Measurements from ENCODE around the gene CCNA2.

CCNA2 gene

GRCh38 chr4:121824950-121825349 is 1.3 kb upstream of the CCNA2 start:
- H3K9me3 ChIP-seq (ENCODE audit: control insufficient read depth, insufficient read depth, low read length): no peaks in the 10 kb centered on the region

GRCh38 chr4:121824171-121824527 is 466 bp upstream of the CCNA2 start:
- Histone ChIP-seq H3K4me3 (ENCODE audit: low read depth, low read length) (peak overlapping the region; percentile 99), H3K9me3 (ENCODE audit: control insufficient read depth, insufficient read depth, low read length) (no peaks in the 10 kb centered on the region), H3K4me1 (ENCODE audit: control insufficient read depth, insufficient read depth, low read length) (0 out of 2 replicates have a peak, but pooled peaks cover 2% of the 10 kb centered on the region), H3K36me3 (ENCODE audit: control insufficient read depth, insufficient read depth, low read length) (peaks cover 36% of the 10 kb centered on the region), H3K27ac (ENCODE audit: low read depth, low read length) (peak overlapping the region; percentile 47), H3K9ac (ENCODE audit: low read depth, low read length) (peak overlapping the region; percentile 58), H3K27me3 (ENCODE audit: control insufficient read depth, insufficient read depth, low read length) (no peaks in the 10 kb centered on the region)

More at GRCh38 chr4:121824950-121825349, 1.3 kb upstream of the CCNA2 start:
- Histone ChIP-seq H3K4me3 (ENCODE audit: low read depth, low read length) (no peak overlapping the region), H3K9ac (ENCODE audit: low read depth, low read length) (no peak overlapping the region), H3K4me1 (ENCODE audit: control insufficient read depth, insufficient read depth, low read length) (0 out of 2 replicates have a peak, but pooled peaks cover 2% of the 10 kb centered on the region), H3K27ac (ENCODE audit: low read depth, low read length) (no peak overlapping the region), H3K36me3 (ENCODE audit: control insufficient read depth, insufficient read depth, low read length) (peaks cover 29% of the 10 kb centered on the region), H3K27me3 (ENCODE audit: control insufficient read depth, insufficient read depth, low read length) (no peaks in the 10 kb centered on the region)

- 0 out of 2 replicates have a peak, but pooled peaks cover 2% of the 10 kb centered on the region for H3K4me1 ChIP-seq (ENCODE audit: control insufficient read depth, insufficient read depth, low read length)
- peak overlapping the region; percentile 99 for H3K4me3 ChIP-seq (ENCODE audit: low read depth, low read length)
- H3K27me3 ChIP-seq (ENCODE audit: control insufficient read depth, insufficient read depth, low read length): no peaks in the 10 kb centered on the region
- H3K36me3 ChIP-seq (ENCODE audit: control insufficient read depth, insufficient read depth, low read length): peaks cover 48% of the 10 kb centered on the region
- peak overlapping the region; percentile 94 for H3K27ac ChIP-seq (ENCODE audit: low read depth, low read length)
- H3K9ac ChIP-seq (ENCODE audit: low read depth, low read length): peak overlapping the region; percentile 95
- no peaks in the 10 kb centered on the region for H3K9me3 ChIP-seq (ENCODE audit: control insufficient read depth, insufficient read depth, low read length)
Measured at GRCh38 chr4:121822796-121823504, 733 bp downstream of the CCNA2 start.

- H3K27me3 ChIP-seq (ENCODE audit: control insufficient read depth, insufficient read depth, low read length): no peaks in the 10 kb centered on the region
- peak overlapping the region; percentile 99 for H3K4me3 ChIP-seq (ENCODE audit: low read depth, low read length)
- peaks cover 54% of the 10 kb centered on the region for H3K36me3 ChIP-seq (ENCODE audit: control insufficient read depth, insufficient read depth, low read length)
- no peak overlapping the region for H3K27ac ChIP-seq (ENCODE audit: low read depth, low read length)
- H3K4me1 ChIP-seq (ENCODE audit: control insufficient read depth, insufficient read depth, low read length): 0 out of 2 replicates have a peak, but pooled peaks cover 2% of the 10 kb centered on the region
- H3K9me3 ChIP-seq (ENCODE audit: control insufficient read depth, insufficient read depth, low read length): no peaks in the 10 kb centered on the region
- no peak overlapping the region for H3K9ac ChIP-seq (ENCODE audit: low read depth, low read length)
Measured at GRCh38 chr4:121822047-121822446, 1.6 kb downstream of the CCNA2 start.

- no peak overlapping the region for H3K27ac ChIP-seq (ENCODE audit: low read depth, low read length)
- 0 out of 2 replicates have a peak, but pooled peaks cover 2% of the 10 kb centered on the region for H3K4me1 ChIP-seq (ENCODE audit: control insufficient read depth, insufficient read depth, low read length)
- peaks cover 79% of the 10 kb centered on the region for H3K36me3 ChIP-seq (ENCODE audit: control insufficient read depth, insufficient read depth, low read length)
- H3K27me3 ChIP-seq (ENCODE audit: control insufficient read depth, insufficient read depth, low read length): no peaks in the 10 kb centered on the region
- H3K9me3 ChIP-seq (ENCODE audit: control insufficient read depth, insufficient read depth, low read length): no peaks in the 10 kb centered on the region
- H3K4me3 ChIP-seq (ENCODE audit: low read depth, low read length): no peak overlapping the region
- H3K9ac ChIP-seq (ENCODE audit: low read depth, low read length): no peak overlapping the region
Measured at GRCh38 chr4:121819216-121819965, 4.3 kb downstream of the CCNA2 start.

GRCh38 chr4:121818215-121818614 is 5.5 kb downstream of the CCNA2 start:
- Histone ChIP-seq H3K4me1 (ENCODE audit: control insufficient read depth, insufficient read depth, low read length) (0 out of 2 replicates have a peak, but pooled peaks cover 2% of the 10 kb centered on the region), H3K9me3 (ENCODE audit: control insufficient read depth, insufficient read depth, low read length) (no peaks in the 10 kb centered on the region), H3K9ac (ENCODE audit: low read depth, low read length) (no peak overlapping the region)

GRCh38 chr4:121817701-121818100 is 6.0 kb downstream of the CCNA2 start:
- Histone ChIP-seq H3K36me3 (ENCODE audit: control insufficient read depth, insufficient read depth, low read length) (peaks cover 96% of the 10 kb centered on the region), H3K27ac (ENCODE audit: low read depth, low read length) (no peak overlapping the region), H3K9ac (ENCODE audit: low read depth, low read length) (no peak overlapping the region), H3K27me3 (ENCODE audit: control insufficient read depth, insufficient read depth, low read length) (no peaks in the 10 kb centered on the region), H3K4me1 (ENCODE audit: control insufficient read depth, insufficient read depth, low read length) (0 out of 2 replicates have a peak, but pooled peaks cover 2% of the 10 kb centered on the region), H3K4me3 (ENCODE audit: low read depth, low read length) (no peak overlapping the region), H3K9me3 (ENCODE audit: control insufficient read depth, insufficient read depth, low read length) (no peaks in the 10 kb centered on the region)

More at GRCh38 chr4:121818215-121818614, 5.5 kb downstream of the CCNA2 start:
- H3K4me3 ChIP-seq (ENCODE audit: low read depth, low read length): no peak overlapping the region
- H3K27ac ChIP-seq (ENCODE audit: low read depth, low read length): no peak overlapping the region
- peaks cover 91% of the 10 kb centered on the region for H3K36me3 ChIP-seq (ENCODE audit: control insufficient read depth, insufficient read depth, low read length)
- H3K27me3 ChIP-seq (ENCODE audit: control insufficient read depth, insufficient read depth, low read length): no peaks in the 10 kb centered on the region

- Histone ChIP-seq H3K9me3 (ENCODE audit: control insufficient read depth, insufficient read depth, low read length) (no peaks in the 10 kb centered on the region), H3K36me3 (ENCODE audit: control insufficient read depth, insufficient read depth, low read length) (peaks cover 99% of the 10 kb centered on the region), H3K9ac (ENCODE audit: low read depth, low read length) (no peak overlapping the region), H3K27me3 (ENCODE audit: control insufficient read depth, insufficient read depth, low read length) (no peaks in the 10 kb centered on the region), H3K4me3 (ENCODE audit: low read depth, low read length) (no peak overlapping the region), H3K4me1 (ENCODE audit: control insufficient read depth, insufficient read depth, low read length) (no peaks in the 10 kb centered on the region), H3K27ac (ENCODE audit: low read depth, low read length) (no peak overlapping the region)
Measured at GRCh38 chr4:121817006-121817405, 6.7 kb downstream of the CCNA2 start.

GRCh38 chr4:121814756-121815155 is 8.9 kb downstream of the CCNA2 start:
- no peak overlapping the region for H3K4me3 ChIP-seq (ENCODE audit: low read depth, low read length)
- no peaks in the 10 kb centered on the region for H3K9me3 ChIP-seq (ENCODE audit: control insufficient read depth, insufficient read depth, low read length)
- H3K9ac ChIP-seq (ENCODE audit: low read depth, low read length): no peak overlapping the region
- H3K27ac ChIP-seq (ENCODE audit: low read depth, low read length): no peak overlapping the region
- peaks cover 98% of the 10 kb centered on the region for H3K36me3 ChIP-seq (ENCODE audit: control insufficient read depth, insufficient read depth, low read length)
- H3K27me3 ChIP-seq (ENCODE audit: control insufficient read depth, insufficient read depth, low read length): no peaks in the 10 kb centered on the region
- no peaks in the 10 kb centered on the region for H3K4me1 ChIP-seq (ENCODE audit: control insufficient read depth, insufficient read depth, low read length)

GRCh38 chr4:121811122-121811521 is 12.6 kb downstream of the CCNA2 start:
- no peaks in the 10 kb centered on the region for H3K4me1 ChIP-seq (ENCODE audit: control insufficient read depth, insufficient read depth, low read length)
- H3K9me3 ChIP-seq (ENCODE audit: control insufficient read depth, insufficient read depth, low read length): no peaks in the 10 kb centered on the region
- H3K36me3 ChIP-seq (ENCODE audit: control insufficient read depth, insufficient read depth, low read length): peaks cover 97% of the 10 kb centered on the region
- H3K4me3 ChIP-seq (ENCODE audit: low read depth, low read length): no peak overlapping the region
- no peak overlapping the region for H3K27ac ChIP-seq (ENCODE audit: low read depth, low read length)
- no peak overlapping the region for H3K9ac ChIP-seq (ENCODE audit: low read depth, low read length)
- no peaks in the 10 kb centered on the region for H3K27me3 ChIP-seq (ENCODE audit: control insufficient read depth, insufficient read depth, low read length)

- Histone ChIP-seq H3K4me1 (ENCODE audit: control insufficient read depth, insufficient read depth, low read length) (peaks cover 6% of the 10 kb centered on the region; the same call in 1 of the 2 replicates), H3K4me3 (ENCODE audit: low read depth, low read length) (no peak overlapping the region), H3K36me3 (ENCODE audit: control insufficient read depth, insufficient read depth, low read length) (peaks cover 90% of the 10 kb centered on the region), H3K9ac (ENCODE audit: low read depth, low read length) (no peak overlapping the region), H3K27me3 (ENCODE audit: control insufficient read depth, insufficient read depth, low read length) (no peaks in the 10 kb centered on the region), H3K9me3 (ENCODE audit: control insufficient read depth, insufficient read depth, low read length) (no peaks in the 10 kb centered on the region), H3K27ac (ENCODE audit: low read depth, low read length) (no peak overlapping the region)
Measured at GRCh38 chr4:121806411-121806810, 17.3 kb downstream of the CCNA2 start.

All from HUES48 (cell line).